ENCODE measurements around the gene RPGRIP1L.

DNA sequence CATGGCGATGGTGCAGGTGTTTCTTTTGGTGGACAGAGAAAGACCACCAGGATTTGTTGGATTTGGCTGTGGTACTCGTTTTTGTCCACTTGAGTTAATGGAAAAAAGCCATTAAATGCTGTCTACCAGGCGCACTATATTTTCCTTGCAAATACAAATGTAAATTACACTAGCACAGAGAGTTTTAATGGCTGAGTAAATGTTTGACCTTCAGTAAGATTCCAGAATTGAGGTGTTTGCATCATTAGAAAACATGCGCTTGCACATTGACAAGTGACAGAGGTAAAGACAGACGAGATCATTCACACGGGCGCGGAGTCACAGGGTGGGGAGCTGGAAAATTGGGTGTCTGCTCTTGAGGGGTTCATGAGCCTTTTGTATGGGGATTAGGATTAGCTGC lies 147.1 kb downstream of the RPGRIP1L start:
- no peak for TF ChIP-seq EZH2 (IDR thresholded peaks at IDR 0.05; ENCODE audit: low read length, unreplicated experiment)
- no peak for TF ChIP-seq CTCF (conservative IDR thresholded peaks at IDR 0.05; ENCODE audit: low read depth, low read length)

Measured in PC-3 (cell line).